Endodermal cell (in vitro differentiated cells): ENCODE results near the gene LSM7. TPM values are rescaled to one million over a fixed set of nuclear protein-coding genes. Genes with fewer than 3 reads are reported as not detected.

Experiments
- DNase-seq: peaks from one replicate; pipeline ENCODE4 v3.0.0-alpha.2; 2017
- H3K27ac ChIP-seq: 2 replicates; pipeline ENCODE4 v1.5.1; 2013; ENCODE audit warnings: mild to moderate bottlenecking, low read depth, low read length, moderate library complexity
- H3K27me3 ChIP-seq: 2 replicates; pipeline ENCODE4 v1.6.1; 2013; ENCODE audit warnings: mild to moderate bottlenecking, low read length, moderate library complexity; ENCODE audit not compliant: insufficient read depth, control insufficient read depth, poor library complexity, severe bottlenecking
- H3K36me3 ChIP-seq: 2 replicates; pipeline ENCODE4 v1.7.0; 2013; ENCODE audit warnings: mild to moderate bottlenecking, low read length, moderate library complexity; ENCODE audit not compliant: control insufficient read depth, insufficient read depth
- H3K4me1 ChIP-seq: one replicate; pipeline ENCODE4 v1.7.0; 2013; ENCODE audit warnings: low read length; ENCODE audit not compliant: control insufficient read depth, insufficient read depth
- H3K4me3 ChIP-seq: 2 replicates; pipeline ENCODE4 v1.5.1; 2013; ENCODE audit warnings: mild to moderate bottlenecking, low read length, moderate library complexity
- H3K9ac ChIP-seq: 2 replicates; pipeline ENCODE4 v1.6.1; 2013; ENCODE audit warnings: mild to moderate bottlenecking, low read length, moderate library complexity; ENCODE audit not compliant: poor library complexity, severe bottlenecking; ENCODE audit errors: extremely low read depth
- H3K9me3 ChIP-seq: 2 replicates; pipeline ENCODE4 v1.6.1; 2013; ENCODE audit warnings: mild to moderate bottlenecking, low read length, moderate library complexity; ENCODE audit not compliant: control insufficient read depth
- H3K27ac Mint-ChIP-seq: 2 replicates; pipeline ENCODE4 v1.8.0; 2020; ENCODE audit warnings: mixed read lengths
- H3K27me3 Mint-ChIP-seq: 2 replicates; pipeline ENCODE4 v1.8.0; 2021; ENCODE audit warnings: mild to moderate bottlenecking, mixed read lengths; ENCODE audit not compliant: insufficient read depth
- H3K36me3 Mint-ChIP-seq: 2 replicates; pipeline ENCODE4 v1.8.0; 2020; ENCODE audit warnings: low read depth, mixed read lengths
- H3K4me1 Mint-ChIP-seq: 2 replicates; pipeline ENCODE4 v1.8.0; 2020; ENCODE audit warnings: mixed read lengths
- H3K4me3 Mint-ChIP-seq: 2 replicates; pipeline ENCODE4 v1.8.0; 2020; ENCODE audit warnings: mild to moderate bottlenecking, moderate library complexity, mixed read lengths
- H3K9me3 Mint-ChIP-seq: 2 replicates; pipeline ENCODE4 v1.8.0; 2020; ENCODE audit warnings: mild to moderate bottlenecking, mixed read lengths
- CTCF ChIP-seq: fragments of 200-600 bp; sonication (generic); conservative IDR thresholded peaks from 2 replicates; pipeline ENCODE4 v1.5.0; 2021; ENCODE audit warnings: antibody characterized with exemption, mild to moderate bottlenecking
- WGBS, 2 experiments: methylation state at CpG; one replicate each; pipeline versions ENCODE4 v1.1.5 to v1.1.7; 2013; ENCODE audit warnings: missing lambda C conversion rate in 2 of 2, mixed read lengths in 1 of 2; ENCODE audit not compliant: insufficient coverage in 1 of 2, insufficient read length in 1 of 2; 5-methylcytosine and 5-hydroxymethylcytosine counted together
- total RNA-seq, 2 donors: library from RNA; stranded (reverse); fragmentation: NEBNext Ultra II Directional in 1 of 2; extraction: Animal tissue kit (Norgen Biotek cat#: 25700) in 1 of 2; gene quantifications; 2 replicates in 1 of 2; 3 replicates in 1 of 2; pipeline ENCODE4 v1.2.1, GENCODE V29; 2021

LSM7 gene
- total RNA-seq, 2 donors from 2014 or later, result 141 to 149 TPM

GRCh38 chr19:2320939-2321338 lies 7.4 kb downstream of the LSM7 start:
- Histone ChIP-seq H3K4me3 (no peak overlapping the region), H3K27me3 (no peaks in the 10 kb centered on the region), H3K36me3 (peaks cover 20% of the 10 kb centered on the region), H3K9me3 (no peaks in the 10 kb centered on the region), H3K4me1 (no peaks in the 10 kb centered on the region), H3K27ac (no peak overlapping the region), H3K9ac (no peak overlapping the region)
- no peaks in the 10 kb centered on the region for H3K9me3 Mint-ChIP-seq
- H3K4me1 Mint-ChIP-seq, result peaks cover 3% of the 10 kb centered on the region
- no peak for DNase-seq
- TF ChIP-seq CTCF, result no peak
- H3K36me3 Mint-ChIP-seq, result peaks cover 23% of the 10 kb centered on the region
- no peak overlapping the region for H3K27ac Mint-ChIP-seq
- no peak overlapping the region for H3K4me3 Mint-ChIP-seq
- WGBS, 2 experiments, result 83 to 89% methylated on average over 2 to 12 of the region's 12 CpGs
- H3K27me3 Mint-ChIP-seq, result no peaks in the 10 kb centered on the region

- H3K4me3 ChIP-seq, result no peak overlapping the region
- peaks cover 3% of the 10 kb centered on the region for H3K4me1 Mint-ChIP-seq
- WGBS, 2 experiments, result 91 to 92% methylated on average over 7 to 12 of the region's 12 CpGs
- no peak overlapping the region for H3K9ac ChIP-seq
- peaks cover 20% of the 10 kb centered on the region for H3K36me3 ChIP-seq
- H3K27ac Mint-ChIP-seq, result no peak overlapping the region
- H3K4me1 ChIP-seq, result no peaks in the 10 kb centered on the region
- H3K36me3 Mint-ChIP-seq, result peaks cover 17% of the 10 kb centered on the region
- H3K27ac ChIP-seq, result no peak overlapping the region
- no peaks in the 10 kb centered on the region for H3K27me3 ChIP-seq
- peaks cover 2% of the 10 kb centered on the region for H3K27me3 Mint-ChIP-seq
- peaks cover 8% of the 10 kb centered on the region for H3K9me3 Mint-ChIP-seq
- TF ChIP-seq CTCF, result no peak
- DNase-seq, result no peak
- H3K4me3 Mint-ChIP-seq, result no peak overlapping the region
- peaks cover 7% of the 10 kb centered on the region for H3K9me3 ChIP-seq
These were observed 8.3 kb downstream of the LSM7 start for GRCh38 chr19:2320049-2320448.

- H3K9ac ChIP-seq, result no peak overlapping the region
- Mint-ChIP-seq H3K4me1 (peaks cover 3% of the 10 kb centered on the region), H3K27ac (no peak overlapping the region), H3K4me3 (no peak overlapping the region), H3K9me3 (peaks cover 13% of the 10 kb centered on the region), H3K36me3 (peaks cover 14% of the 10 kb centered on the region), H3K27me3 (peaks cover 7% of the 10 kb centered on the region)
- DNase-seq, result no peak
- no peaks in the 10 kb centered on the region for H3K4me1 ChIP-seq
- no peak for TF ChIP-seq CTCF
- 94% methylated on average over 13 to 20 of the region's 20 CpGs for WGBS, 2 experiments
- peaks cover 12% of the 10 kb centered on the region for H3K9me3 ChIP-seq
- peaks cover 17% of the 10 kb centered on the region for H3K36me3 ChIP-seq
- H3K4me3 ChIP-seq, result no peak overlapping the region
- no peak overlapping the region for H3K27ac ChIP-seq
- no peaks in the 10 kb centered on the region for H3K27me3 ChIP-seq
These were observed 8.8 kb downstream of the LSM7 start for GRCh38 chr19:2319551-2319950.
